Epithelial cell of proximal tubule (primary cell): Measurements from ENCODE around the gene PRR5. TPM values are rescaled to one million over a fixed set of nuclear protein-coding genes. Genes with fewer than 3 reads are reported as not detected.
A peak's percentile ranks its signal among the peaks of the same experiment; 100 is the strongest.

Experiments used
- DNase-seq: peaks from one replicate; pipeline ENCODE4 v3.0.0-alpha.2; 2011; ENCODE audit warnings: low read depth
- H3K4me3 ChIP-seq: 2 replicates; pipeline ENCODE4 v1.5.1; 2011; ENCODE audit warnings: low read depth, mild to moderate bottlenecking, low read length
- CTCF ChIP-seq: conservative IDR thresholded peaks from 2 replicates; pipeline ENCODE4 v1.5.1; 2012; ENCODE audit warnings: low read depth, mild to moderate bottlenecking, low read length
- total RNA-seq: library from RNA; depleted of rRNA; stranded (reverse); fragments of >200 nt; gene quantifications from 2 replicates; pipeline ENCODE4 v1.2.3, GENCODE V29; 2015

The PRR5 gene
- total RNA-seq, 1 donor from 2014 or later = 9.1 TPM

GRCh38 chr22:44668190-44668885, 33.7 kb upstream of the PRR5 start:
- no peak for DNase-seq
- TF ChIP-seq CTCF = no peak
- peak overlapping the region; percentile 30 for H3K4me3 ChIP-seq

DNA sequence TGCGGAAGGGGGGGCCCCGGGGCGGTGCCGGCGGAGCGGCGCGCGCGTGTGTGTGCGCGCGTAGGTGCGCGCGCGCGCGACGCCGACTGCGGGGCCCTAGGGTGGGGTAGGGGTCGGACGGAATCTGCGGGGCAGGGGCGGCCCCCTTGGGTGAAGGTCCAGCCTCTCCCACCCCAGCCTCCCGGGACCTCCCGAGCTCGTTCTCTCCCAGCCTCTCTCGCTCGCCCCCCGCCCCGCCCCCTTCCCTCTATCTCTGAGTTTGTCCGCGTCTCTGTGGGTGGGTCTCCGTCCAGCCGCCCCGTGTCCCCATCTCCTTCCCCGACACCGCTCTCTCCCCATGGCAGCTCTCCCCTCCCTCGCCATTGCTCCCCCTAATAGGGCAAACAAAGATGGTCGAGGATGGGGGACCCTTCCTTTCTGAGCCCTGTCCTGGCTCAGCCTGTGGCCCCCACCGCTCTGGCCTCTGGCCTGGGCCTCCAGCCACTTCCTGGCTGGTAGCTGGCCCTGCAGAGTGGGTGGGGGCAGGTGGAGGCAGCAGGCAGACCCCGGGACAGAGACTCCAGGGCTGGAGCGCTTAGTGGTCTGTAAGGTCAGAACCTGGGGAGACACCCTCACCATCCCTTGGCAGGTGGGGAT, 33.0 kb upstream of the PRR5 start:
- TF ChIP-seq CTCF = no peak
- peak overlapping the region; percentile 31 for H3K4me3 ChIP-seq

GRCh38 chr22:44669561-44669976, 32.4 kb upstream of the PRR5 start:
- no peak for DNase-seq
- peak; percentile 34 for TF ChIP-seq CTCF
- no peak overlapping the region for H3K4me3 ChIP-seq

More for the DNA sequence above, 33.0 kb upstream of the PRR5 start:
- no peak for DNase-seq

GRCh38 chr22:44670220-44670988, 31.6 kb upstream of the PRR5 start:
- TF ChIP-seq CTCF = no peak
- no peak overlapping the region for H3K4me3 ChIP-seq
- DNase-seq = no peak

DNA sequence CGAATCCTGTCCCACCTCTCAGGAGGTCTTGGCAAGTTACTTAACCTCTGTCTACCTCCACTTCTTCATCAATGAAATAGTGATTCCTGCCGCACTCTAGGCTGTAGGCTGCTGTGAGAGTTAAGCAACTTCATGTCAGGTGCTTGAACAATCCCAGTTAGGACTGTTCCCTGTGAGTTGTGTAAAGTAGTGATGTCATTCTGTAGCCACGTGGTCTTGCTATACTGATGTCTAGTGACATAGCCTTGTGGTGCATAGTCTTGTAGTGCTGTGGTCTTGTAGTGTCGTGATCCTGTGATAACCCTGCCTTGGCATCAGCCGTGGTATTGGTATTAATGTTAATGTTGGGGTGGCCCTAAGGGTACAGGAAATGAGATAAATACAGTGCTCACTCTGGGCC, 30.3 kb upstream of the PRR5 start:
- no peak overlapping the region for H3K4me3 ChIP-seq
- no peak for DNase-seq
- TF ChIP-seq CTCF = no peak

GRCh38 chr22:44672632-44673031, 29.4 kb upstream of the PRR5 start:
- no peak for DNase-seq
- no peak overlapping the region for H3K4me3 ChIP-seq
- TF ChIP-seq CTCF = no peak
